ENCODE data around the gene TBC1D17.

GRCh38 chr19:49833599-49833998 lies 43.9 kb upstream of the TBC1D17 start:
- TF ChIP-seq, protein P1, sequence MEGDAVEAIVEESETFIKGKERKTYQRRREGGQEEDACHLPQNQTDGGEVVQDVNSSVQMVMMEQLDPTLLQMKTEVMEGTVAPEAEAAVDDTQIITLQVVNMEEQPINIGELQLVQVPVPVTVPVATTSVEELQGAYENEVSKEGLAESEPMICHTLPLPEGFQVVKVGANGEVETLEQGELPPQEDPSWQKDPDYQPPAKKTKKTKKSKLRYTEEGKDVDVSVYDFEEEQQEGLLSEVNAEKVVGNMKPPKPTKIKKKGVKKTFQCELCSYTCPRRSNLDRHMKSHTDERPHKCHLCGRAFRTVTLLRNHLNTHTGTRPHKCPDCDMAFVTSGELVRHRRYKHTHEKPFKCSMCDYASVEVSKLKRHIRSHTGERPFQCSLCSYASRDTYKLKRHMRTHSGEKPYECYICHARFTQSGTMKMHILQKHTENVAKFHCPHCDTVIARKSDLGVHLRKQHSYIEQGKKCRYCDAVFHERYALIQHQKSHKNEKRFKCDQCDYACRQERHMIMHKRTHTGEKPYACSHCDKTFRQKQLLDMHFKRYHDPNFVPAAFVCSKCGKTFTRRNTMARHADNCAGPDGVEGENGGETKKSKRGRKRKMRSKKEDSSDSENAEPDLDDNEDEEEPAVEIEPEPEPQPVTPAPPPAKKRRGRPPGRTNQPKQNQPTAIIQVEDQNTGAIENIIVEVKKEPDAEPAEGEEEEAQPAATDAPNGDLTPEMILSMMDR (conservative IDR thresholded peaks at IDR 0.05; ENCODE audit: low read depth, low read length), result no peak
- TF ChIP-seq EZH2 (IDR thresholded peaks at IDR 0.05; ENCODE audit: borderline replicate concordance, low read depth, low read length, poor library complexity, severe bottlenecking), result no peak
